ENCODE results near the gene RPTOR.

Gene RPTOR

DNA sequence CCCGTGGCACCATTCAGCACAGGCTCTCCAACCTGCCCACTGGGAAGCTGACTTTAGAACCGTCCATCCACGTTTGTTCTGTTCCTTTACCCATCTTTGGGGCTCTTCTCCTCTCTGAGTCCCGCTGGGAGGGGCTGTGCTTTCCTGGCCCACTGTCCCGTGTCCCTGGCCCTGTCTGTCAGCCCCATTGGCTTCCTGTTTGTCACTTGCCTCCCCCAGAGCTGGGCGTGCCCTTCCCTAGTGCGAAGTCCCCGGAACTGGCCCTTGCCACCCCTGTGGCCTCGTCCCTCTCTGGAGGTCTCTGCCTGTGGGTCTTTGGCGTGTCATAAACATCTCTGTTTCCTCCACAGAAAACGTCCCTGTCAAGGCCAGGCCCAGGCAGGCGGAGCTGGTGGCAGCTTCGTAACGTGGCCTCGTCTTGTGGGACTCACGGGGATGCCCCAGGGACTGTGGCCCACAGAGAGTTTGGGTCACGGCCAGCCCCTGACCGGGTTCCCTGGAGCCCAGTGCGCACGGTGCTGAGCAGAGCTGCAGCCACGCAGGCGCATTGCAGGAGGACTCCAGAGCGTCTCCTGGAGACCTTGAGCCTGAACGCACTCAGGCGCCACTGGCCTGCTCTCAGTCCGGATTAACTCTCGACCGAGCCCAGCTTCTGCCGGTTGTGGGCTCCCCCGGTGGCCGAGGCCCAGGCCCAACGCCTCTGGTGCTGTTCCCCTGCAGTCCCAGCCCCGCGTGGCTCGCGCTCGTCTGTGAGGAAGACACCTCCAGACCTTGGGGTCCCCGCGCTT, 454.3 kb downstream of the RPTOR start:
- DNase-seq (ENCODE audit: low read depth in 2 of 2), result no peak

DNA sequence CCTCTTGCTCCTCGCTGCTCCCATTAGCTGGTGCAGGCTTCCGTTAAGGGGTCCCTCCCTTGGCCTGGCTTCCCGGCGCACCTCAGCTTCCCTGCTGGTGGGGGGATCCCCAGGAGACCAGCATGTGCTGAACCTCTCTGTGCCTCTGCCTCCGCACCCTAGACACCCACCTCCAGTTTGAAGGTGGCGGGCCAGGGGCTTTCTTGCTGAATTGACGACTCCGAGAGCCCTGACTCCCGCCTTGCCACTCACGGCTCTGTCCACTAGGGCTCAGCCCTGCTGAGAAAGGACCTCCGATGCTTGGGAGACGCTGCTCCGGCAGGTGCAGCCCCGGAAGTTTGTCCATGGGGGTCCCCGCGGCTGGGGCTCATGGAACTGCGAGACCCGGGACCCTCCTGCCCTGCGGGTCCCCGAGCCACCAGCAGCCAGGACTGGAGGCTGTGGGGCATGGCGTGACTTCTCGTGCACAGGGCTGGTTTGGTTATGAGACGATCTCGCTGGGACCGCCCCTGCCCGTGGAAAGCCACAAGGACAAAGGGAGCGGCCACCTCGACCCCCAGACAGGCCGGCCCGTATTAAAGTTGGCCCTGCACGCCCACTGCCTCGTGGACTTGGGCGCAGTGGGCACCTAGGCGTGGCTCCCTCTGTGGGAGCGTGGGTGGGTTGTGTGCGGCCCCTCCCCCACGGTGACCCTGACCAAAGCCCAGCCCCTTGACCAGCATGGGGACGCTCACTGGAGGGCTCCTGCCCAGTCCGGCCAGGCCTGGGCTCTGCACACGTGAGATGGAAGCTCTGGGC, 455.1 kb downstream of the RPTOR start:
- no peak for DNase-seq (ENCODE audit: low read depth in 2 of 2)

DNA sequence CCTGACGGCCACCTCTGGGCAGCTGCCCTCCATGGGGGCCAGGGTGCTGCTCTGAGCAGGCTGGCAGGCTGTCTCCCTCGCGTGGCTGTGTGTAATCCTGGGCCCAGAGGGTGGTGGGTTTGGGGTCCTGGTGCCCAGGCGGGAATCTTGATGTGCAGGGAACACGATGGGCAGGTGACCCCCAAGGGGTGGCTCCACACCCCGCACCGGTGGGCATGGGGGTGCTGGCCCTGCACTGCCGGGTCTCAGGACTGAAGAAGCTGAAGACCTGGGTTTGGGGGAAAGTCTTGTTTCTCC, 455.6 kb downstream of the RPTOR start:
- DNase-seq (ENCODE audit: low read depth in 2 of 2), result no peak

DNA sequence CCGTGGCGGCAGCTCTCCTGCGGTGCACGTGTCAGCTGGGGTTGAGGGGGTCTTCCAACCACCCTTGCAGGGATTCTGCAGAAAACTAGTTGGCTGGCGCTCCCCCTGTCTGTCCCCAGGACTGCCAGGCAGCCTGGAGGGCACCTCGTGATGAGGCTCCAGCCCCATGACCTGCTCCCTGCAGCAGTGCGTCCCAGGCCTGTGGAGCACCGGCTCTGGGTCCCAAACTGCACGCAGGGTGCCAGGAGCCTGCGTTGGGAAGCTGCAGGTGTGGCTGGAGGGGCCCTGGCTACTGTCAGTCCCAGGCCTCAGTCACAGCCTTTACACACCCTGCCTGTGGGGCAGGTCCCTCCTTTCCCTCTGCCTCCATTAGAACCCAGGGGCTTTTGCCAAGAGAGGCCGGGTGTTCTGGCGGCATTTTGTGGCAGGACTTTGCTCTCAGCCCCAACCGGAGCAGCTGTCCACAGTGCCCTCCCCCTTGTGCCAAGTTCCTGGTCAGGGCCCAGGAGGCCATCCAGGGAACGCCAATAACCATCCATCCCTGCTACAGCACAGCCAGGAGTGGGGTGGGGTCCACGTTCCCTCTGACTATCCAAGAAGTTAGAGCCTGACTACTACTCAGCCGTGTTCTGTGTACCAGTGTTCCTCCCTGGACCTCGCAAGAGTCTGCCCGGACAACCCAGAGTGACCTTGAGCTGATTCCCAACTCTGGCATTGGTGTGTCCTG, 456.2 kb downstream of the RPTOR start:
- no peak for DNase-seq (ENCODE audit: low read depth in 2 of 2)

DNA sequence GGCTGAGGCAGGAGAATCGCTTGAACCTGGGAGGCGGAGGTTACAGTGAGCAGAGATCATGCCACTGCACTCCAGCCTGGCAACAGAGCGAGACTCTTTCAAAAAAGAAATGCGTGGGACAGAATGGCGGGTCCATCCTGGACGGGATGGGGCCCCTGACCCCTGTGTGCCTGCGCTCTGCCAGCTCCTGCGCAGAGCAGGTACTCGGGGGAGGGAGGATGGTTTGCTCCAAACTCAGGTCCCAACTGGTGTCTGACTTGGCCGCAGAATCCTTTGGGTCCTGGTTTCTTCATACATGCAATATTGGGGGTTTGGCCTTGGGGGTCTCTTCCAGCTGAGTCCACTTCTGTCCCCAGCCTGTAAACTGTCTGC, 457.4 kb downstream of the RPTOR start:
- DNase-seq (ENCODE audit: low read depth in 2 of 2), result no peak

DNA sequence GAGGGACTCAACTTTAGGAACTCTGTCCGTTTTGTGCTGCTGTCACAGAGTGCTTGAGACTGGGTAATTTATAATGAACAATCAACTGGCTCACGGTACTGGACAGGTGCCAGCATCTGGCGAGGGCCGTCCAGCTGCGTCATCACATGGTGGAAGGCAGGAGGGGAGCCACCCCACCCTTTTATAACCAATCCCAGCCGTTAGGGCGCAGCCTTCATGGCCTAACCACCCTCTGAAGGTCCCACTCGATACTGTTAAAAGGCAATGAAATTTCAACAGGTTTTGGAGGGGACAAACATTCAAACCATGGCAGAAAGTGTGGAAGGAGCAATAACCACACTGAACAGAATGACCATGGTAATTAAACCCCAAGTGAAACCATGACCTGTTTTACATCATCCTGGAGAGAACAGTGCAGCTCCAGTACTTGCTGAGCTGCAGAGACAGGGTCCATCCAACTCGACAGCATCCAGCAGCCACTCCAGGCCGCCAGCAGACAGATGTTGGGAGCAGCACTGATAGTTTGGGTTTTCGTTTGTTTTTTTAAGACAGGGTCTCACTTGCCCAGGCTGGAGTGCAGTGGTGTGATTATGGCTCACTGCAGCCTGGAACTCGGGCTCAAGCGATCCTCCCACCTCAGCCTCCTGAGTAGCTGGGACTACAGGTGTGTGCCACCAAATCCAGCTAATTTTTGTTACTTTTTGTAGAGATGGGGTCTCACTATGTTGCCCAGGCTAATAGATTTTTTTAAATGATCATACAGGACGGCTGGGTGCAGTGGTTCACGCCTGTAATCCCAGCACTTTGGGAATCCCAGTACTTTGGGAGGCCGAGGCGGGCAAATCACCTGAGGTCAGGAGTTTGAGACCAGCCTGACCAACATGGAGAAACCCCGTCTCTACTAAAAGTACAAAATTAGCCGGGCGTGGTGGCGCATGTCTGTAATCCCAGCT, 458.0 kb downstream of the RPTOR start:
- no peak for DNase-seq (ENCODE audit: low read depth in 2 of 2)

DNA sequence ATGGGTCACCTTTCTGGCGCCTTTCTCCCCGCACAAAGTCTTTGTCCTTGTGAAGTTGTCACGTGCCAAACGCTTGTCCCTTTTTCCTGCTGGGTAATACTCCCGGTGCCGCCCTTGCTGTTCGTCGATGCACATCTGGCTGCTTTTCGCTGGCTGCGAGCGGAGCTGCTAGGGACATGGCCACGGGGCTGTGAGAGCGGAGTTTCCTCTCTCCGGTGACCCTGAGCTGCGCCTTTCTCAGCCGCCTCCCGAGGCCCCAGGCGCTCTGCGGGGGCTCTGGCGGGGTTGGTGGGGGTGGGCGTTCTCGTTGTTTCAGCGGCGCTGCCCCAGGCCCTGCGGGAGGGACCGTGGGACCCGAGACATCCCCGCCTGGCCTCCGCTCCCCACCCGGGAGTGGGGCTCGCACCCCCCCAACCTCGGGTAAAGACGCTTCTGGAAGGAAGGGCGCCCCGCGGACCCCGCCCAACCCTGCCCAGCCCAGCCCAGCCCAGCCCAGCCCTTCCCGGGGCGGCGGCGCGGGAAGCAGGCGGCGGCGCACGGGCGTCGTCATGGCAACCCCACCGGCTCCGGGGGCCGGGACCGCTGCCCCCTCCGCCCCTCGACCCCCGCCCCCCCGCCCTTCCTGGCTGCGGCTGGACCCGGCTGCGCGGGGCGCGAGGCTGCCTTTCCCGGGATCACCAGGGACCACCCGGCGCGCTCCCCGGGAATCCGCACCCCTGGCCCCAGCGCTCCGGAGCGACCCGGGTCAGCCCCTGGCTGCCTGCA, 459.3 kb downstream of the RPTOR start:
- no peak for DNase-seq (ENCODE audit: low read depth in 2 of 2)

DNA sequence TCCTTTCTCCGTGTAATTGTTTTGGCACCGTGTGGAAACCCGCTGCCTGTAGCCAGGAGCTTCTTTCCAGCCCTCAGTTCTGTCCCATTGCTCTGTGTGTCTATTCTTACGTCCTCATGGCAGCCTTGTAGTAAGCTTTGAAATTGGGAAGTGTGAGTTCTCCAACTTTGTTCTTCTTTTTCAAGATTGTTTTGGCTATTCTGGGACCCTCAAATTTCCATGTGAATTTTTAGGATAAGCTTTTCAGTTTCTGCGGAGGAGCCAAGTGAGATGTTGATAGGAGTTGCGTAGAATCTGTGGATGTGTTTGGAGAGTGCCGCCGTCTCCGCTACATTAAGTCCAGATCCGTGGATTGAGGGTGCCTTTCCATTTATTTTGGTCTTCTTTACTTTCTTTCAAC, 462.3 kb downstream of the RPTOR start:
- no peak for DNase-seq (ENCODE audit: low read depth in 2 of 2)

DNA sequence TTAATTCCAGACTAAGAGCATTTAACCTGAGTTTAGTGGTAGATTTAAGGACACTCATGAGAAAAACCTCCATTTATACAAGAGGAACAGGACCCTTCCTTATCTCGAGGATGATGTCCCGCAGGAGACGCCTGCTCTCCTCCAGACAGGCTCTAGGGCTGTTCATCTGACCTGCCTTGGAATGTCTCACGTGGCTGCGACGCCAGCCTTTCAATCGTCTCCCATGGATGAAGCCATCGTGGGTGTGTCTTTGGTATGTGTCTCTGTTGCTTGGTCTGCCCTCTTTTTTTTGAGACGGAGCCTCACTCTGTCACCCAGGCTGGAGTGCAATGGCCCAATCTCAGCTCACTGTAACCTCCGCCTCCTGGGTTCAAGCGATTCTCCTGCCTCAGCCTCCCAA, 463.5 kb downstream of the RPTOR start:
- DNase-seq (ENCODE audit: low read depth in 2 of 2), result no peak

DNA sequence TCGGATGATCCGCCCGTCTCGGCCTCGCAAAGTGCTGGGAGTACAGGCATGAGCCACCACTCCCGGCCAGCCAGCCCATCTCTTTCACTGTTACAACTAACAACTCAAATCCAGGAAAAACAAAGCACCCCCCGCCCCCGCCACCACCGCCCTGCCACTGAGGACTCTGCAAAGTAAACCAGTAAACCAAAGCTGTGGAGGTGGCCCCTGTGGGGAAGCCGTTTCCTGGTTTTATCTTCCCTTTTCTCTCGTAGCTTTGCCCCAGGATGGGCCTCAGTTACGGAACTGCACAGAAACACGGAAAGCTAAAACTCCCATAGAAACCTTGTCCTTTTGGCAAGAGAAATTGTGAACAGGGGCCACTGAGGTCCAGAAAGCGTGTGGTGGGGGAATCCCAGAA, 464.5 kb downstream of the RPTOR start:
- no peak for DNase-seq (ENCODE audit: low read depth in 2 of 2)

DNA sequence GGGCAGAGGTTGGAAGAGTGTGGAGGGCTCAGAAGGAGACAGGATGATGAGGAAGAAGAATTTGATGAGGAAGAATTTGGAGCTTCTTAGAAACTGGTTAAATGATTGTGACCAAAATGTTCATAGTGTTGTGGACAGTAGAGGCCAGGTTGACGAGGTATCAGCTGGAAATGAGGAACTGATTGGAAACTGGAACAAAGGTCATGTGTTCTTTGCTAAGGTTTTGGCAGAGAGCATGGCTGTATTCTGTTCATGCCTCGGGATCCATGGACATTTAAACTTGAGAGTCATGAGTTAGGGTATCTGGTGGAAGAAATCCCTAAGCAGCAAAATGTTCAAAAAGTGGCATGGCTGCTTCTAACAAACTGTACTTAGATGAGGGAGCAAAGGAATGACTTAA, 466.3 kb downstream of the RPTOR start:
- DNase-seq (ENCODE audit: low read depth in 2 of 2), result no peak

DNA sequence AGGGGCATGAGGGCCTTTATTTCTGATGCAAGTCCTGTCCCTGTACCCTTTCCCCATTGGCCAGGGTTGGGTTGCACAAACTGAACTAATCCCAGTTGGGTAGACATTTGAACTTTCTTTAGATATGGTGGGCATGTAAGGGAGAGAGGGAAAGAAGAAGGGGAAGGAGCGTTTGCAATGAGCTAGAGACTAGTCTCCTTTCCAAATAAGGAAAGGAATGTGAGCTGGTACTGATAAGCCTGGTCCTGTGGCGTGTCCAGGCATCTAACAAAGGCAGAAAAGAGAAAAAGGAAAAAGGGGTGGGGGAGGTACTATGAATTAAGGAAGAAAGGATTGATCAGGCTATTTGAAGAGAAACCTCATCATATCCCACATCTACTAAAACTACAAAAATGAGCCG, 467.3 kb downstream of the RPTOR start:
- no peak for DNase-seq (ENCODE audit: low read depth in 2 of 2)

DNA sequence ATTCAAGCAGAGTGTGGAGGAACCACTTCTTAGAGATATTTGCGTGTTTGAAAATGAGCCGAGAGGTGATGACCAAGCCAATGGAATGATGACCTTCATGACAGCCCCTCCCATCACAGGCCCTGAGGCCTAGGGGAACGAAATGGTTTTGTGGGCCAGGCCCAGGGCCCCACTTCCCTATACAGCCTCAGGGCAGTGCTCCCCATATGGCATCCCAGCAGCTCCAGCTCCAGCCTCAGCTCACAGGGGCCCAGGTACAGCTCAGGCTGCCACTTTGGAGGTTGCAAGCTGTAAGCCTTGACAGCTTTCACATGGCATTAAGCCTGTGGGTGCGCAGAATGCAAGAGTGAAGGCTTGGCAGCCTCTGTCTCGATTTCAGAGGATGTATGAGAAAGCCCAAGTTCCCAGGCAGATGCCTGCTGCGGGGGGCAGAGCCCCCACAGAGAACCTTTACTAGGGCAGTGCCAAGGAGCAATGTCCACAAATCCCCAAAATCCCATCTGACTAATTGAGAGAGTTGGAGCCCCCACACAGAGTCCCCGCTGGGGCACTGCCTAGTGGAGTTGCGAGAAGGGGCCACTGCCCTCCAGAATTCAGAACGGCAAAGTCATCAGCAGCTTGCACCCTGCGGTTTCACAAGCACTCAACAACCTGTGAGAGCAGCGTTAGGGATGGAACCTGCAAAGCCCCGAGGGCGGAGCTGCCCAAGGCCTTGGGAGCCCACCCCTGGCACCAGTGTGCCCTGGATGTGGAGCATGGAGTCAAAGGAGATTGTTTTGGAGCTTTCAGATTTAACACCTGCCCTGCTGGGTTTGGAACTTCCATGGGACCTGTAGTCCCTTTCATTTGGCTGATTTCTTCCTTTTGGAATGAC, 468.2 kb downstream of the RPTOR start:
- DNase-seq (ENCODE audit: low read depth in 2 of 2), result no peak

DNA sequence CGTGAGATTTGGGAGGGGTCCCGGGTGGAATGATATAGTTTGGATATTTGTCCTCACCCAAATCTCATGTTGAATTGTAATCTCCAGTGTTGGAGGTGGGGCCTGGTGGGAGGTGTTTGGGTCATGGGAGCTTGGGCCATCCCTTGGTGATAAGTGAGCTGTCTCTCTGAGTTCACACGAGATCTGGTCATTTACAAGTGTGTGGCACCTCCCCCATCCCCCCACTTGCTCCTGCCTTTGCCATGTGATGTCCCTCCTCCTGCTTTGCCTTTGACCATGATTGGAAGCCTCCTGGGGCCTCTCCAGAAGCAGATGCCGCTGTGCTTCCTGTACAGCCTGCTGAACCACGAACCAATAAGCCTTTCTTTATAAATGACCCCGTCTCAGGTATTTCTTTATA, 469.0 kb downstream of the RPTOR start:
- no peak for DNase-seq (ENCODE audit: low read depth in 2 of 2)

DNA sequence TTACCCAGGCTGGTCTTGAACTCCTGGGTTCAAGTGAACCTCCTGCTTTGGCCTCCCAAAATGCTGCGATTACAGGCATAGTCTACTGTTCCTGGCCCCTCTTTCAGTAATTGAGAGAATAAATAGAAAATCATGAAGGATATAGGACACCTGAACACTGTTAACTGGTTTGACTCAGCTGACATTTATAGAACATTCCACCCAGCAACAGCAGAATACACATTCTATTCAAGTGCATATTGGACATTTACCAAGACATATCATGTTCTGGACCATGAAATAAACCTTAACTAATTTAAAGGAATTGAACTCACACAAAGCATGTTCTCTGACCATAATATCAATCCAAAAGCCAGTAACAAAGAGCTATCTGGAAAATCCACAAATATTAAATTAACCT, 470.5 kb downstream of the RPTOR start:
- DNase-seq (ENCODE audit: low read depth in 2 of 2), result no peak

Data from fibroblast of skin of left biceps (primary cell).